Dermis microvascular lymphatic vessel endothelial cell (primary cell): Measurements from ENCODE around the gene MPZL1. TPM values are rescaled to one million over a fixed set of nuclear protein-coding genes. Genes with fewer than 3 reads are reported as not detected.
A peak's percentile ranks its signal among the peaks of the same experiment; 100 is the strongest.

Experiments used
- DNase-seq, 2 donors: peaks; one replicate each; pipeline versions ENCODE4 v3.0.0 to v3.0.0-alpha.2; 2010; ENCODE audit warnings: low read depth in 2 of 2
- total RNA-seq: library from RNA; depleted of rRNA; stranded (reverse); fragments of >200 nt; gene quantifications from 2 replicates; pipeline ENCODE4 v1.2.1, GENCODE V29; 2014

Gene MPZL1
- total RNA-seq, 1 donor from 2014 or later, result 107 TPM

GRCh38 chr1:167776151-167776550, 54.4 kb downstream of the MPZL1 start:
- DNase-seq, result no peak

- no peak for DNase-seq
Observed at GRCh38 chr1:167776616-167777268, 55.0 kb downstream of the MPZL1 start.

GRCh38 chr1:167777269-167777650, 55.5 kb downstream of the MPZL1 start:
- DNase-seq, result no peak

- no peak for DNase-seq
Observed at GRCh38 chr1:167781558-167781957, 59.8 kb downstream of the MPZL1 start.

- no peak for DNase-seq
Observed at GRCh38 chr1:167782946-167783345, 61.2 kb downstream of the MPZL1 start.

- DNase-seq, result no peak
Observed at GRCh38 chr1:167784876-167785550, 63.2 kb downstream of the MPZL1 start.

GRCh38 chr1:167786502-167786901, 64.7 kb downstream of the MPZL1 start:
- DNase-seq, result no peak

- no peak for DNase-seq
Observed at GRCh38 chr1:167789501-167789900, 67.7 kb downstream of the MPZL1 start.

GRCh38 chr1:167790117-167790516, 68.3 kb downstream of the MPZL1 start:
- DNase-seq, result no peak

GRCh38 chr1:167791281-167792187, 69.8 kb downstream of the MPZL1 start:
- DNase-seq, result no peak

- no peak for DNase-seq
Observed at GRCh38 chr1:167792188-167792565, 70.4 kb downstream of the MPZL1 start.

GRCh38 chr1:167794043-167794442, 72.3 kb downstream of the MPZL1 start:
- DNase-seq, result no peak

GRCh38 chr1:167795810-167796740, 74.3 kb downstream of the MPZL1 start:
- peak; percentile 7 to 75 for DNase-seq

- DNase-seq, result peak in 1 of 2 donors; percentile 82
Observed at GRCh38 chr1:167797015-167797414, 75.2 kb downstream of the MPZL1 start.

GRCh38 chr1:167798952-167799351, 77.2 kb downstream of the MPZL1 start:
- no peak for DNase-seq

GRCh38 chr1:167799747-167800146, 78.0 kb downstream of the MPZL1 start:
- DNase-seq, result no peak

GRCh38 chr1:167800251-167800650, 78.5 kb downstream of the MPZL1 start:
- DNase-seq, result no peak

- DNase-seq, result no peak
Observed at GRCh38 chr1:167802235-167802634, 80.5 kb downstream of the MPZL1 start.

GRCh38 chr1:167803358-167804207, 81.8 kb downstream of the MPZL1 start:
- peak; percentile 74 to 95 for DNase-seq

GRCh38 chr1:167805041-167805556, 83.3 kb downstream of the MPZL1 start:
- no peak for DNase-seq
